Duodenal mucosa (tissue), 2 donors: Measurements from ENCODE around the gene CD82.

Experiments used
- H3K27ac ChIP-seq: one replicate; pipeline ENCODE4 v1.7.0; 2013; ENCODE audit warnings: low read depth, low read length
- H3K27me3 ChIP-seq, 2 donors: one replicate each; pipeline ENCODE4 v1.7.0; 2013; ENCODE audit warnings: low read length in 2 of 2, control low read depth in 1 of 2; ENCODE audit not compliant: insufficient read depth in 2 of 2, control insufficient read depth in 1 of 2
- H3K36me3 ChIP-seq, 2 donors: one replicate each; pipeline ENCODE4 v1.7.0; 2013; ENCODE audit warnings: low read length in 2 of 2, control low read depth in 1 of 2; ENCODE audit not compliant: insufficient read depth in 2 of 2, control insufficient read depth in 1 of 2
- H3K4me1 ChIP-seq, 2 donors: one replicate each; pipeline ENCODE4 v1.7.0; 2013; ENCODE audit warnings: low read length in 2 of 2, control low read depth in 1 of 2; ENCODE audit not compliant: insufficient read depth in 2 of 2, control insufficient read depth in 1 of 2
- H3K4me3 ChIP-seq, 2 donors: one replicate each; pipeline ENCODE4 v1.7.0; 2013; ENCODE audit warnings: low read length in 2 of 2, low read depth in 1 of 2
- H3K9ac ChIP-seq, 2 donors: one replicate each; pipeline ENCODE4 v1.7.0; 2013; ENCODE audit warnings: low read length in 2 of 2, low read depth in 1 of 2
- H3K9me3 ChIP-seq, 2 donors: one replicate each; pipeline ENCODE4 v1.7.0; 2013; ENCODE audit warnings: low read length in 2 of 2, control low read depth in 1 of 2; ENCODE audit not compliant: control insufficient read depth in 1 of 2

CD82 gene

DNA sequence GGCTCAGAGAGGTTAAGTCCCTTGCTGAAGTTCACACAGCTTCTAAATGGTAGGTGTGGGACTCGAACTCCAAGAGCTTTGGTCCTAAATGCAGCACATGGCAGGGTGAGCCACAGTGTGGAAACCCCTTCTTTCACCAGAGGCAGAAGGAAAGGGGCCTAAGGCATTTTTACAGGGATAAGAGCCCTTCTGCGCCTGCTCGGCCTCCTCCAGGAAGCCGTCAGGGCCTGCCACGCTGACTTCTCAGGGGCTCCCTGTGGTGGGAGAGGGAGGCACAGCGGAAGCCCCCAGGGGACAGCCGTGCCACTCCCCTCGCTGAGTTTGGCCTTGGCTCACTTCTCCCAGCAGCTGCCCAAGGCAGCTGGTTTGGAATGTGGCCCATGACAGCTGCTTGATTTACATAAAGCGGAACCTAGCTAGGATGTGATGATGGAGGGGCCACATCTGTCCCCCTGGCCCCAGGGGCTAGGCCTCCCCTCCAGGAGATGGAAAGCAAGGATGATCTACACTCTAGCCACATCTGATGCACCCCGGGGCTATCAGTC, 35.4 kb downstream of the CD82 start:
- Histone ChIP-seq H3K9ac (peak overlapping the region; percentile 52 to 55), H3K36me3 (peaks cover 9 to 25% of the 10 kb centered on the region in 2 donors), H3K4me1 (peaks cover 60 to 61% of the 10 kb centered on the region in 2 donors), H3K4me3 (no peak overlapping the region), H3K9me3 (no peaks in the 10 kb centered on the region), H3K27ac (peak overlapping the region; percentile 30), H3K27me3 (no peaks in the 10 kb centered on the region)

DNA sequence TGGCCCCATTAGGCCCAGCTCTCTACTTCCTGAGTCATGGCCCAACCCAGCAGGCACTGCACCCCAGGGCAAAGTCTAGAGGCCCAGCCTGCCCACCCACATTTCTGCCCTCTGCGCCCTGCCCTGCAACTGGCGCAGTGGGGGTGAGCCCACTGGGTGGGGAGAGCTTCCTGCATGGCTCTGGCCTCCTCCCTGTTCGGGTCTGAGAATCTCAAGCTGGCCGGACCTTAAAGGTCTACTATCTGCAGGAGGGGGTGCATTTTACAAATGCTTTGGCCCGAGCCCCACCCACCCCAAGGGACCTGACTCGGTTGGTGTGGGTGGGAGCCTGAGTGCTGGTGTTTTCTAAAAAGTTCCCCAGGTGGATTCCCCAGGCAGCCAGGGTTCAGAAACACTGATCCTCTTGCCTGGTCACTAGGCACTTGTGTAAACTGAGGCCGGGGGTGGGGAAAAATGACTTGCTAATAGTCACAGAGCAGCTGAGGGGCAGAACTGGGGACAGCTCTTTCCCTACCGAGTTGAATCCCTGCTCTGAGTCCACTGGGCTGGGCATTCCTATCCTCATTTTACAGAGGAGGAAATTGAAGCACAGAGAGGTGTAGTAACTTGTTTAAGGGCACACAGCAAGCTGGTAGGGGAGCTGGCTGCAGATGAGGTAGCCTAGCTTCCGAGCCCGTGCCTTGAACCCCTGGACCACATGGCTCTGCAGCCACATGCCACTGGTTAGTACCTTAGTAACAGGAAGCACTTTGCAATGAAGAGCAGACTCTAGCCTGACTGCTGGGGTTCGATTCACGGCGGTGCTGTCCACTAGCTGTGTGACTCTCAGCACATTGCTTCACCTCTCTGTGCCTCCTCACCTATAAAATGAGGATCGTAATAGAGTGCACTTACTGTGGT, 36.3 kb downstream of the CD82 start:
- Histone ChIP-seq H3K36me3 (peaks cover 13 to 34% of the 10 kb centered on the region in 2 donors), H3K27me3 (no peaks in the 10 kb centered on the region), H3K27ac (no peak overlapping the region), H3K4me1 (peaks cover 52 to 53% of the 10 kb centered on the region in 2 donors), H3K4me3 (no peak overlapping the region), H3K9ac (peak overlapping the region; percentile 56 to 58), H3K9me3 (no peaks in the 10 kb centered on the region)

DNA sequence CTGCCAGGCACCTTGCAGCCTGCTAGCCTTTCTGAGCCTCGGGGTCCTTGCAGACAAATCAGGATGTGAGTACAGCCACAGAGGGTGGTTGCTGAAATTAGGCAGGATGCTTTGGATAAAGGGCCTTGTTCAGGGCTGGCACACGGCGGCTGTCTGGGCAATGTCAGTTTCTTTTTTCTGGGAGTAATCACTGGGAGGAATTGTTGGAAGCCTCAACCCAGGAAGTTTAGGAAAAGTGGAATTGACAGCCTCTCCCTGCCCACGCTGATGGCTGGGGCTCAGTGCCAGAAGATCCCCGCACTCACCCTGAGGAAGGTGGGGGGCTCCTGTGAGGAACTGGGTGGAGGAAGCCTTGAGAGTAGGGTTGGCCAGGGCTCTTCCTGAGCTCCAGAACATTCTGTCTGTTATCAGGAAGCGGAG, 37.4 kb downstream of the CD82 start:
- Histone ChIP-seq H3K9ac (peak overlapping the region; percentile 27 to 56), H3K4me3 (no peak overlapping the region), H3K4me1 (peaks cover 46 to 51% of the 10 kb centered on the region in 2 donors), H3K36me3 (peaks cover 17 to 45% of the 10 kb centered on the region in 2 donors), H3K9me3 (no peaks in the 10 kb centered on the region), H3K27me3 (no peaks in the 10 kb centered on the region), H3K27ac (no peak overlapping the region)

DNA sequence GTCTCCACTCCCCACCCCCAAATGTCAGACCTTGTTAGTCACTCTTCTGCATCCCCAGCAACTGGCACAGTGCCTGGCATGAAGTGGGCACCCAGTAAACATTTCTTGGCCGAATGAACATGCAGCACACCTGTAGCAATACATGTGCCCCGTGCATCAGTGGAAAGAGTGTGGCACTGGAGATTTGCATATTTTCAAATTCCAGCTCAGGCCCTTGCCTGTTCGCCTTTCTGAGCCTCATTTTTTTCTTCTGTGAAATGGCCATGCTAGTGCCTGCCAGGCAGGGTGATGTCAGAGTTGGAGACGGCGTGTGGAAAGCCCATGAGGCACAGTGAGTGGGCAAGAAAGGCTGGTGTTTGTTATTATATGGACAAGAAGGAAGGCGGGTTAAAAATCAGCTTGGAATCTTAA, 38.7 kb downstream of the CD82 start:
- Histone ChIP-seq H3K36me3 (peaks cover 17 to 50% of the 10 kb centered on the region in 2 donors), H3K27ac (no peak overlapping the region), H3K4me3 (no peak overlapping the region), H3K9ac (no peak overlapping the region), H3K27me3 (no peaks in the 10 kb centered on the region), H3K4me1 (peaks cover 54 to 62% of the 10 kb centered on the region in 2 donors), H3K9me3 (no peaks in the 10 kb centered on the region)

DNA sequence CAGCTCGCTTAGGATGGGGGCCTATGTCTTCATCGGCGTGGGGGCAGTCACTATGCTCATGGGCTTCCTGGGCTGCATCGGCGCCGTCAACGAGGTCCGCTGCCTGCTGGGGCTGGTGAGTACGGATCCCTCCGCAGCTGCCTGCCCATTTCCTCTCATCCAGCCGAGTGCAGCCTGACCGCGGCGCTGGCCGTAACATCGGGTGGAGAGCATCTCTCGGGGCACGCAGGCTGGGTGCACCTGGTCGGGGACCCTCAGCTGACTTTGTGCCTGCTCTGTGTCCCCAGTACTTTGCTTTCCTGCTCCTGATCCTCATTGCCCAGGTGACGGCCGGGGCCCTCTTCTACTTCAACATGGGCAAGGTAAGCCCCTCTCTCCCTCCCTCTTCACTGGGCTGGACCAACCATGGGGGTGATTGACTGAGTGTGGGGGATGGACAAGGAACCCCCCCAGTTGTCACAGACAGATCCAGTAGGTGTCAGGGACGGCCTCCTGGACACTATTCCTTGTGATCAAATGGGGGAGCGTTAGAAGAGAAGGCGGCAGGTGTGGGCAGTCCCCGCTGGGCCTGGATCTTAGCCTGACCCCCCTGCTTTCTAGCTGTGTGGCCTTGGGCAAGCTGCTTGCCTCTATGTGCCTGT, 39.7 kb downstream of the CD82 start:
- Histone ChIP-seq H3K4me3 (no peak overlapping the region), H3K27ac (no peak overlapping the region), H3K9ac (no peak overlapping the region), H3K4me1 (peaks cover 52 to 66% of the 10 kb centered on the region in 2 donors), H3K9me3 (no peaks in the 10 kb centered on the region), H3K27me3 (no peaks in the 10 kb centered on the region), H3K36me3 (peaks cover 17 to 55% of the 10 kb centered on the region in 2 donors)

- peaks cover 17 to 58% of the 10 kb centered on the region in 2 donors for H3K36me3 ChIP-seq
These were observed 40.5 kb downstream of the CD82 start for GRCh38 chr11:44605965-44606364.

GRCh38 chr11:44606472-44606871, 41.0 kb downstream of the CD82 start:
- H3K27me3 ChIP-seq, result no peaks in the 10 kb centered on the region
- no peak overlapping the region for H3K9ac ChIP-seq
- H3K36me3 ChIP-seq, result peaks cover 17 to 59% of the 10 kb centered on the region in 2 donors
- H3K27ac ChIP-seq, result no peak overlapping the region
- peaks cover 39 to 54% of the 10 kb centered on the region in 2 donors for H3K4me1 ChIP-seq
- no peaks in the 10 kb centered on the region for H3K9me3 ChIP-seq
- no peak overlapping the region for H3K4me3 ChIP-seq

More at GRCh38 chr11:44605965-44606364, 40.5 kb downstream of the CD82 start:
- no peaks in the 10 kb centered on the region for H3K27me3 ChIP-seq
- no peaks in the 10 kb centered on the region for H3K9me3 ChIP-seq
- H3K9ac ChIP-seq, result no peak overlapping the region
- H3K4me1 ChIP-seq, result peaks cover 44 to 58% of the 10 kb centered on the region in 2 donors
- no peak overlapping the region for H3K4me3 ChIP-seq
- H3K27ac ChIP-seq, result no peak overlapping the region

GRCh38 chr11:44607319-44607962, 42.0 kb downstream of the CD82 start:
- no peak overlapping the region for H3K9ac ChIP-seq
- H3K4me3 ChIP-seq, result no peak overlapping the region
- no peaks in the 10 kb centered on the region for H3K9me3 ChIP-seq
- H3K36me3 ChIP-seq, result peaks cover 17 to 65% of the 10 kb centered on the region in 2 donors
- H3K27ac ChIP-seq, result no peak overlapping the region
- no peaks in the 10 kb centered on the region for H3K27me3 ChIP-seq
- H3K4me1 ChIP-seq, result peaks cover 29 to 44% of the 10 kb centered on the region in 2 donors

- Histone ChIP-seq H3K9ac (no peak overlapping the region), H3K27ac (no peak overlapping the region), H3K4me3 (no peak overlapping the region), H3K4me1 (peaks cover 27 to 42% of the 10 kb centered on the region in 2 donors), H3K27me3 (no peaks in the 10 kb centered on the region), H3K36me3 (peaks cover 17 to 65% of the 10 kb centered on the region in 2 donors), H3K9me3 (no peaks in the 10 kb centered on the region)
These were observed 42.5 kb downstream of the CD82 start for GRCh38 chr11:44607987-44608386.
